GM23338 (cell line): ENCODE measurements around the gene HS3ST6.
A peak's percentile ranks its signal among the peaks of the same experiment; 100 is the strongest.

ENCODE experiments used
- CREB1 ChIP-seq: fragments of 250-450 bp; sonication (Bioruptor Pico); IDR thresholded peaks from 2 replicates; pipeline ENCODE4 v1.5.0; 2020; ENCODE audit warnings: low read depth, mild to moderate bottlenecking, moderate library complexity
- EZH2 ChIP-seq: fragments of 200-600 bp; sonication (generic); IDR thresholded peaks from one replicate; pipeline ENCODE4 v1.8.0; 2017; ENCODE audit warnings: antibody characterized with exemption, mild to moderate bottlenecking, low read depth; ENCODE audit not compliant: unreplicated experiment
- EZH2phosphoT487 ChIP-seq: fragments of 200-600 bp; sonication (generic); IDR thresholded peaks from one replicate; pipeline ENCODE4 v1.8.1; 2018; ENCODE audit warnings: antibody characterized with exemption; ENCODE audit not compliant: unreplicated experiment
- POLR2AphosphoS5 ChIP-seq: IDR thresholded peaks from 2 replicates; pipeline ENCODE4 v1.6.1; 2016; ENCODE audit warnings: antibody characterized with exemption, low read depth
- ZNF114 ChIP-seq: fragments of 250-450 bp; sonication (Bioruptor Pico); IDR thresholded peaks from 2 replicates; pipeline ENCODE4 v1.5.0; 2020; ENCODE audit warnings: mild to moderate bottlenecking, moderate library complexity
- TF ChIP-seq, protein P1 (sequence below), 2 experiments: fragments of 200-600 bp in 1 of 2; sonication (generic) in 1 of 2; conservative IDR thresholded peaks; 2 replicates each; pipeline versions ENCODE4 v1.5.1 to v1.6.1; 2016 to 2017; ENCODE audit warnings: antibody characterized with exemption in 2 of 2, low read depth in 2 of 2, mild to moderate bottlenecking in 2 of 2, moderate library complexity in 1 of 2
- TF ChIP-seq, protein P2 (sequence below): IDR thresholded peaks from one replicate; pipeline ENCODE4 v1.6.1; 2018; ENCODE audit warnings: antibody characterized with exemption; ENCODE audit not compliant: unreplicated experiment

DNA sequence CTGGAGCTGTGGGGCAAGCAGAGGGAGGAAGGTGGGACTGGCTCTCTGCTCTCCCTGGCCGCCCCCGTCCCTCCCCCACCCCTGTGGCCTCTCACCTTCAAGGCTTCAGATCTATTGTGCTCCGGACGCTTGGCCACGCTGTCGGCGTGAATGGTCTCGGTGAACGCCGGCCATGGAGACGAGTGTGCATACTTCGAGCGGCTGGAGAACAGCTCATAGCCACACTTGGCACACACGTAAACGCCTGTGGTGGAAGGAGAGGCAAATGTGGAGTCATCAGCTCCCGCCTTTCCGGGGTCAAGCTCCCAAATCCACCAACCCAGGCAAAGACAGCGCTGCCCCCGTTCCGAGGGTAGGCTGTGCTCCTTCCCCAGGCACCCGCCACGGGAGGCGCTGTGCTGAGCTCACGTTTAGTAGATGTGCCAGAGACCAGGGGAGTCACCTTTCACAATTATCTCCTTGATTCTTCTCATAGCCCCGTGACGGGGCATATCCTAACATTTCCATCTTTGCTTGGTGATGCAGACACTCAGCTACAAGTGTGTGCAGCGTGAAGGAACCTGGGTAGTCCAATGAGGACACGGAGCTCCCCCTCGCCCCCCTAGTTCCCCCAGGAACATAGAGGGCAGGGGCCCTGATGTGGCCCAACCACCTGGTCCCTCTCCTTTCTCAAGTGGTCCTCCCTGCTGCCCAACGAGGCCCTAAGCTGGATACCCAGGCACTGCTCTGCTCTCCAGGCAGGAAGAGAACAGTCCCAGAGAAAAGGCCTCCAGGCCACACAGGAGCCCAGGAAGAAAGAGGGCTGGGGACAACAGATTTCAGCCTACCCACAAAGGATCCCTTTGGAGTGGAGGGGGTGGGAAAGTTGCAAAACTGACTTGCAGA is 23.2 kb upstream of the HS3ST6 start:
- TF ChIP-seq, protein P1, sequence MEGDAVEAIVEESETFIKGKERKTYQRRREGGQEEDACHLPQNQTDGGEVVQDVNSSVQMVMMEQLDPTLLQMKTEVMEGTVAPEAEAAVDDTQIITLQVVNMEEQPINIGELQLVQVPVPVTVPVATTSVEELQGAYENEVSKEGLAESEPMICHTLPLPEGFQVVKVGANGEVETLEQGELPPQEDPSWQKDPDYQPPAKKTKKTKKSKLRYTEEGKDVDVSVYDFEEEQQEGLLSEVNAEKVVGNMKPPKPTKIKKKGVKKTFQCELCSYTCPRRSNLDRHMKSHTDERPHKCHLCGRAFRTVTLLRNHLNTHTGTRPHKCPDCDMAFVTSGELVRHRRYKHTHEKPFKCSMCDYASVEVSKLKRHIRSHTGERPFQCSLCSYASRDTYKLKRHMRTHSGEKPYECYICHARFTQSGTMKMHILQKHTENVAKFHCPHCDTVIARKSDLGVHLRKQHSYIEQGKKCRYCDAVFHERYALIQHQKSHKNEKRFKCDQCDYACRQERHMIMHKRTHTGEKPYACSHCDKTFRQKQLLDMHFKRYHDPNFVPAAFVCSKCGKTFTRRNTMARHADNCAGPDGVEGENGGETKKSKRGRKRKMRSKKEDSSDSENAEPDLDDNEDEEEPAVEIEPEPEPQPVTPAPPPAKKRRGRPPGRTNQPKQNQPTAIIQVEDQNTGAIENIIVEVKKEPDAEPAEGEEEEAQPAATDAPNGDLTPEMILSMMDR (conservative IDR thresholded peaks at IDR 0.05; ENCODE audit: low read depth in 2 of 2): peak; percentile 53 to 68
- no peak for TF ChIP-seq POLR2AphosphoS5
- TF ChIP-seq ZNF114 (CRISPR knock-in tag): no peak
- no peak for TF ChIP-seq EZH2
- no peak for TF ChIP-seq EZH2phosphoT487
- TF ChIP-seq CREB1 (CRISPR knock-in tag): 0 out of 2 replicates have a peak, but pooled peaks have one; percentile 18
- TF ChIP-seq, protein P2, sequence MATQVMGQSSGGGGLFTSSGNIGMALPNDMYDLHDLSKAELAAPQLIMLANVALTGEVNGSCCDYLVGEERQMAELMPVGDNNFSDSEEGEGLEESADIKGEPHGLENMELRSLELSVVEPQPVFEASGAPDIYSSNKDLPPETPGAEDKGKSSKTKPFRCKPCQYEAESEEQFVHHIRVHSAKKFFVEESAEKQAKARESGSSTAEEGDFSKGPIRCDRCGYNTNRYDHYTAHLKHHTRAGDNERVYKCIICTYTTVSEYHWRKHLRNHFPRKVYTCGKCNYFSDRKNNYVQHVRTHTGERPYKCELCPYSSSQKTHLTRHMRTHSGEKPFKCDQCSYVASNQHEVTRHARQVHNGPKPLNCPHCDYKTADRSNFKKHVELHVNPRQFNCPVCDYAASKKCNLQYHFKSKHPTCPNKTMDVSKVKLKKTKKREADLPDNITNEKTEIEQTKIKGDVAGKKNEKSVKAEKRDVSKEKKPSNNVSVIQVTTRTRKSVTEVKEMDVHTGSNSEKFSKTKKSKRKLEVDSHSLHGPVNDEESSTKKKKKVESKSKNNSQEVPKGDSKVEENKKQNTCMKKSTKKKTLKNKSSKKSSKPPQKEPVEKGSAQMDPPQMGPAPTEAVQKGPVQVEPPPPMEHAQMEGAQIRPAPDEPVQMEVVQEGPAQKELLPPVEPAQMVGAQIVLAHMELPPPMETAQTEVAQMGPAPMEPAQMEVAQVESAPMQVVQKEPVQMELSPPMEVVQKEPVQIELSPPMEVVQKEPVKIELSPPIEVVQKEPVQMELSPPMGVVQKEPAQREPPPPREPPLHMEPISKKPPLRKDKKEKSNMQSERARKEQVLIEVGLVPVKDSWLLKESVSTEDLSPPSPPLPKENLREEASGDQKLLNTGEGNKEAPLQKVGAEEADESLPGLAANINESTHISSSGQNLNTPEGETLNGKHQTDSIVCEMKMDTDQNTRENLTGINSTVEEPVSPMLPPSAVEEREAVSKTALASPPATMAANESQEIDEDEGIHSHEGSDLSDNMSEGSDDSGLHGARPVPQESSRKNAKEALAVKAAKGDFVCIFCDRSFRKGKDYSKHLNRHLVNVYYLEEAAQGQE: no peak
